ENCODE data around the gene CCDC85B. TPM values are rescaled to one million over a fixed set of nuclear protein-coding genes. Genes with fewer than 3 reads are reported as not detected.
"Not testable (repeated sequence)": the region's sequence is repeated elsewhere in the genome, so short reads cannot be mapped to it uniquely, and the experiment has no call there.

The CCDC85B gene
- total RNA-seq, 1 experiment from 2014 or later, result 85.4 TPM

DNA sequence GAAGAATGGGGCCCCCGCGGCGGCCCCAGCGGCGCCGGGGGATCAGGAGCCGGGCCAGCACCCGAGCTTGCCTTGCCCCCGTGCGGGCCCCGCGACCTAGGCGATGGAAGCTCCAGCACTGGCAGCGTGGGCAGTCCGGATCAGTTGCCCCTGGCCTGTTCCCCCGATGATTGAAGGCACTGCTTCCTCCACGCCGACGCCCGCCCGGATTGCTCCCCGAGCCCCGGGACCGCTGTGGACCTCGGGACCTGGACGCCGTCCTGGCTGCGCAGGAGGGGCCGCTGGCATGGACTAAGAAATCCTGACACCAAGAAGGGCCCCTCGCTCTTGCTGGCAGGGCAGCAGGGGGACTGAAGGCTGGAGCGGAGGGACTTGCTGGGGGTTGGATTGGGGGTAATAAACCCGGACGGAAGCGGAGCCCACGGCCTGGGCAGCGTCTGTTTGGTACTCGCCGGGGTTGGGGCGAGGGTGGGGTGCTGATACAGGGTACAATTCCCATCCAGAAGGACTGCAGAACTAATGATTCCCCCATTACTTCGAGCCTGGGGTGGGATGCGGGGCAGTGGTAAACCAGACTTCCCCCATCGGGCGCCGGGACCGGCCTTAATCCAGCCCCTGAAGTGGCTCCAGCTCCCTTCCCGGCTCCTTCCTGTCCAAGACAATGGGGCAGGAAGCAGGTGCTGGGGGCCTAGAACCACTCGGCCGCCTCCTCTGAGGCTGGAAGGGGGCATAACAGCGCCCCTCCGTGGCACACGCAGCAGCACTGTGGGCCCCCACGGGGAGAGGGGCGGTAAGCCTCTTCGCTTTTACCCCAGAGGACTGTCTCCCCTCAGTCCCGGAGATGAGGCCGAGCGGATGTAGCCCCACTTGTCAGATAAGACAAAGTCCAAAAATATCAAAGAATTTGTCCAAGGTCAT, 1.0 kb downstream of the CCDC85B start:
- ATAC-seq (peak; percentile 20), DNase-seq (ENCODE audit: low read depth, low spot score) (no peak)
- Histone ChIP-seq H3K36me3 (ENCODE audit: control insufficient read depth, insufficient read depth, low read length) (no peaks in the 10 kb centered on the region; the same call in 1 of the 2 replicates), H3K4me3 (ENCODE audit: low read depth in 2 of 2, low read length in 2 of 2) (peak overlapping the region; percentile 88 to 93), H3K9me3 (ENCODE audit: control insufficient read depth, insufficient read depth, low read depth, low read length) (no peaks in the 10 kb centered on the region), H3K27me3 (ENCODE audit: control insufficient read depth, insufficient read depth, low read length) (no peaks in the 10 kb centered on the region), H3K27ac (ENCODE audit: low read length) (peak overlapping the region; percentile 87), H3K4me1 (ENCODE audit: control insufficient read depth, insufficient read depth, low read length) (peaks cover 71% of the 10 kb centered on the region)
- intact Hi-C loops (cut with micrococcal nuclease; ENCODE audit: unreplicated experiment) (no loop called here), in situ Hi-C loops (cut with HindIII; ENCODE audit: low pct_unique_long_range_greater_than_20kb, low sequenced_read_pairs) (no loop called here)
- CTCF ChIA-PET, result interaction anchor here (0.9 to 1.1 kb wide), 3 partner anchors 21 to 180 kb away, joined by 3 read pairs; no protein-coding TSS in a partner anchor
- POLR2A ChIA-PET, result interaction anchor here (0.5 to 2.2 kb wide), 6 partner anchors 15 to 1490 kb away, joined by 3 to 8 read pairs (median 4); no protein-coding TSS in a partner anchor
- TSS peak; percentile 95 for BruUV-seq (replicated peaks)
- TF ChIP-seq TCF7L2 (IDR thresholded peaks at IDR 0.05; ENCODE audit: low read depth, low read length) (no peak), POLR2AphosphoS5 (IDR thresholded peaks at IDR 0.05; ENCODE audit: low read depth, low read length) (peak; percentile 96), CTCF (IDR thresholded peaks at IDR 0.05) (peak; percentile 84), REST (IDR thresholded peaks at IDR 0.05; ENCODE audit: insufficient read depth in 1 of 2, low read depth in 2 of 2, low read length in 1 of 2) (peak in 1 of 2 experiments; percentile 72; a peak in 1 of 4 replicates), SIN3A (IDR thresholded peaks at IDR 0.05; ENCODE audit: borderline replicate concordance, insufficient read depth, low read depth, low read length) (peak; percentile 95)

GRCh38 chr11:65892137-65892540, 1.7 kb downstream of the CCDC85B start:
- BruUV-seq (replicated peaks); DNase-seq (ENCODE audit: low read depth, low spot score); H3K27me3 ChIP-seq (ENCODE audit: control insufficient read depth, insufficient read depth, low read length); intact Hi-C loops (cut with micrococcal nuclease; ENCODE audit: unreplicated experiment); in situ Hi-C loops (cut with HindIII; ENCODE audit: low pct_unique_long_range_greater_than_20kb, low sequenced_read_pairs); H3K36me3 ChIP-seq (ENCODE audit: control insufficient read depth, insufficient read depth, low read length); H3K9me3 ChIP-seq (ENCODE audit: control insufficient read depth, insufficient read depth, low read depth, low read length): not testable (repeated sequence)
- CTCF ChIA-PET, result interaction anchor here (0.9 kb wide), 1 partner anchor 181 kb away, joined by 3 read pairs; no protein-coding TSS in a partner anchor
- Histone ChIP-seq H3K4me1 (ENCODE audit: control insufficient read depth, insufficient read depth, low read length) (peaks cover 71% of the 10 kb centered on the region), H3K4me3 (ENCODE audit: low read depth in 2 of 2, low read length in 2 of 2) (peak overlapping the region; percentile 88 to 93), H3K27ac (ENCODE audit: low read length) (peak overlapping the region; percentile 87)
- POLR2A ChIA-PET, result interaction anchor here (0.5 to 2.2 kb wide), 3 partner anchors 19 to 1489 kb away, joined by 4 to 8 read pairs (median 6); no protein-coding TSS in a partner anchor
- TF ChIP-seq CTCF (IDR thresholded peaks at IDR 0.05), result peak; percentile 56; the same call in 1 of the 2 replicates
- ATAC-seq, result peak; percentile 0

Data from Panc1 (cell line).